CD4-positive, alpha-beta T cell treated with Interleukin-15 for 1 hour (primary cell): ENCODE results near the gene TSC22D1.
"Not testable (repeated sequence)": the region's sequence is repeated elsewhere in the genome, so short reads cannot be mapped to it uniquely, and the experiment has no call there.

Experiments used
- DNase-seq: peaks from one replicate; pipeline ENCODE4 v3.0.0-alpha.2; 2020

Gene TSC22D1

DNA sequence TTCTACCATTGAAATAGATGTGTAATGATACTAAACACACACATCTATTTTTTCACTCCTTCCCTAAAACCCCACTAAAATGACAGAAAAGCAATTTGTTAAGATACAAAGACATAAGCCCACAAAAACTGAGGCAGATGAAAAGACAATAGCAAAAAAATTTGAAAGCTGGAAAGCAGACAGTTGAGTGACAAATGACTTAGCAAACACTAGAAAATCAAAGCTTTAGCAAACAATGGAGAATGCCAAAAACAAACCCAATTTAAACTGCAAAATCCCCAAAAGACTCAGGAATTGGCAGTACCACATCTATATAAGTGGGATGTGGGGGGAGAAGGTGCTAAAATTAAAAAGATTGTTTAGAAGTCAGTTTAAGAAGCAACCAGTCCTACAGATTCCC is 9.5 kb downstream of the TSC22D1 start:
- DNase-seq = no peak

DNA sequence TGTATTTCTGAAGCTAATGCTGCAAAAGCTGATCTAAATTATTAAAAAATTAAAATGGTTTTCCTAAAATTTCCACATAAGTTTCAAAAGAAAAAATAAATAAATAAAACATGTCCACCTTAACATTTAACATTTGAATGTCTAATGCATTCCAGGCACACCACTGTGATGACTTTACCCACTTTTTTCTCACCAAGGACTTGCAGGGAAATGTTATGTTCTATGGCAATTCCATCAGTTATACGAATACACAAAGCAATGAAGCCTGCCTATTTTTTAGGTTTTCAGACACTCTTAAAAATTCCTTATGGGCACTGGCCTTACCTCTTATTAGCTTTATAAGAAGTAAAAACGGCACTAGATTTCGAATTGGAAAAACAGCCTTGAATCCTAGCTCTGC is 10.2 kb downstream of the TSC22D1 start:
- DNase-seq = no peak

DNA sequence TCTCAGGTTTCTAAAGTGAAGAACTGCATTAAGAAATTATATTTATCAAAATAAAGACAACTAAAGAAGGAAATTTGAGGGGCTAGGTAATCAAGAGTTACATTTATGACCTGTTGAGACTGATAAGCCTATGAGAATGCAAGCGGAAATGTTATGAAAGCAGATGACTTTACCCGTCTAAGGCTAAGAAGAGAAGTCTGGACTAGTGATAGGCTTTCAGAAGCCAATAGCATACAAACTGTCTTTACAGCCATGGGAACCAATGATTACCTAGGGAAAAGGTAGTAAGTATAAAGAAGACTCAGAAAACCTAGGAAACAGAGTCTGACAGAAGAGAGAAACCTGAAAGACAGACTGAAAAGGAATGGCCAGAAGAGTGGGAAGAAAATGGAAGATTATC is 11.2 kb downstream of the TSC22D1 start:
- DNase-seq = no peak

DNA sequence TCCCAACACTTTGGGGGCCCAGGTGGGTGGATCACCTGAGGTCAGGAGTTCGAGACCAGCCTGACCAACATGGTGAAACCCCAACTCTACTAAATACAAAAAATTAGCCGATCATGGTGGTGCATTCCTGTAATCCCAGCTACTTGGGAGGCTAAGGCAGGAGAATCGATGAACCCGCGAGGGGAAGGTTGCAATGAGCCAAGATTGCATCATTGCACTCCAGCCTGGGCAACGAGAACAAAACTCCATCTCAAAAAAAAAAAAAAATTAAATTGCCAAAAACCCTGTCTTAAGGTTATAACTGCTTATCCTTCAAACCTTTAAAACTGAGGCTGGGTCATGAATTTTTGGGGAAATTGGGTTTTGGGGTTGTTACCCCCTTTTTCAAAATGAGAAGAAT is 13.3 kb downstream of the TSC22D1 start:
- not testable (repeated sequence) for DNase-seq

DNA sequence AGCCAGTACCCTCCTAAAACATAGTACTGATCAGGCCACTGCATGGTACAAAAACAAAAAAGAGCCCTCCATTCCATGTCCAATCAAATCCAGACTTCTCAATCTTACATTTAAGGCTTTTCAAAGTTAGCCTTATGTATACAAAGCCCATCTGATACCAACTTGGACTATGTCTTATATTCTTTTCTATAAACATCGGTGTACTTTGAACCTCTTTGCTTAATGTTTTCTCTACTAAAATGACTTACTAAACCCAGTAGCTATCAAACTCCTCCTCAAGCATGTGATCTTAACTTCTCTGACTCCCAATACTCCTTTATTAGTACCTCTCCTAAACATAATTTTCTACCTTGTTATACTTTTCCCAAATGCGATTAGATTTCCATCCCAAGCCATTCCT is 14.8 kb downstream of the TSC22D1 start:
- DNase-seq = no peak

DNA sequence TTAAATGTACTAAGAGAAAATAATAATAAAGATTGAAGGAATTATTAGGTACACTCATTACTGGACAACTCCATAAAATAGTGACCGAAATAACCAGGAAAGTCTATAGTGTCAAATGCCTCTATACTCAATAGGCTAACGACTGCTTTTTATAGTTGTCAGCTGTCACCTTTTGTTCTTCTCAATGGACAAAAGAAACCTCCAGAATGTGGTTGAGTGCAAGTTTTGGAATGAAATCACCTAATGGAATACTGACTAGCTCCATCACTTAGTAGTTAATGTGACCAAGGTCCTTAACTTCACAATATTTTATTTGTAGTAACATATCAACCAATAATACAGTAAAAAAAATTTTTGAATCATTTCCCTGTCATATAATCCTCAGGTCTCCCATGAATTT is 18.1 kb downstream of the TSC22D1 start:
- DNase-seq = no peak

DNA sequence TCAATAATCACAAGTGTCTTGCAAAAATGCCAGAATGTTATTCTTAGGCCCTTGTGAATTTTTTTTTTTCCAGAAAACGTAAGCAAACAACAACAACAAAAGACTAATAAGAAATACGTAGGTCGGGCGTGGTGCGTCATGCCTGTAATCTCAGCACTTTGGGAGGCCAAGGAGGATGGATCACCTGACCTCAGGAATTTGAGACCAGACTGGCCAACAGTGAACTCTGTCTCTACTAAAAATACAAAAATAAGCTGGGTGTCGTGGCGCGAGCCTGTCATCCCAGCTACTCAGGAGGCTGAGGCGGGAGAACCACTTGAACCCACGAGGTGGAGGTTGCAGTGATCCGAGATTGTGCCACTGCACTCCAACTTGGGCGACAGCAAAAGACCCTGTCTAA is 20.9 kb downstream of the TSC22D1 start:
- DNase-seq = no peak

DNA sequence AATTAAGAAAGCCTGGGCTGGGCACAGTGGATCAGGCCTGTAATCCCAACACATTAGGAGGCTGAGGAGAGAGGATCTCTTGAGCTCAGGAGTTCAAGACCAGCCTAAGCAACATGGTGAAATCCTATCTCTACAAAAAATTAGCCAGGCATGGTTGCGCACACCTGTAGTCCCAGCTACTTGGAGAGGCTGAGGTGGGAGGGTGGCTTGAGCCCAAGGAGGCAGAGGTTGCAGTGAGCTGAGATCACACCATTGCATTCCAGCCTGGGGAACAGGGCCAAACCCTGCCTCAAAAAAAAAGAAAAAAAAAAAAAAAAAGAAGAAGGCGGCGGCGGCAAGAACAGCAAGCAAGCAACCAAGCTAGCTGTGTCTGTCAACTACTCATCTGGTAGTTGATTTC is 26.7 kb downstream of the TSC22D1 start:
- DNase-seq = no peak

DNA sequence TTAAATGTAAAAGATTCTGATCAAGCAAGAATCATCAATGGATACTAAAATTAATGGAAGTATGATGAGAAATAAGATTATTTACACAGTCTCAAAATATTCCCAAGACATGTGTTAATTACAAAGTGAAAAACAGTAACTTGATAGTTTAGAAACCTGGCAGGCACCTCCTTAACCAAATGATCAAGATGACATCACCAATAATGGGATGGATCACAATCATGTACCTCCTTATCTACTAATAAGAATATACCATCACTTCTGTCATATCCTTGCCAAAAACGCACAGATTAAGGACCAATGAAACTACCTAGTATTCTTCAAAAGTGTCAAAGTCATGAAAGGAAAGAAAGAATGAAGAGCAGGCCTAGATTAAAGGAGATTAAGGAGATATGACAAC is 30.0 kb downstream of the TSC22D1 start:
- no peak for DNase-seq

DNA sequence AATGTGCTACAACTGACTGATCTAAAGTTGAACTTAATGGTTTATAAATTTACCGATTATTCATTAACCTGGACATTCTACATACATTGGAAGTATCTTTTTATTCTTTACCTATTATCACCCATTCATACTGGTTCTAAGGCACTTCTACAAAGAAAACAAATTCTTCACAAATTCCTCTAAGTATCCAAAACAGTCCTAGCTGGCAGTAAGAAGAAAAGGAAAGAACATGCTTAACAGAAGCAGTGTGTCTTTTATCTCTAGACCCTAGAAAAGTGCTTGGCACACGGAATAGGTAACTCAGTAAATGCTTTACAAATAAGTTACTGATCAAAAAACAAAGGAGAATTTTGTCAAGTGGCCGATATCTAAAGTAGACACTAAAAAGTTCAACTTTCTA is 32.8 kb downstream of the TSC22D1 start:
- no peak for DNase-seq

DNA sequence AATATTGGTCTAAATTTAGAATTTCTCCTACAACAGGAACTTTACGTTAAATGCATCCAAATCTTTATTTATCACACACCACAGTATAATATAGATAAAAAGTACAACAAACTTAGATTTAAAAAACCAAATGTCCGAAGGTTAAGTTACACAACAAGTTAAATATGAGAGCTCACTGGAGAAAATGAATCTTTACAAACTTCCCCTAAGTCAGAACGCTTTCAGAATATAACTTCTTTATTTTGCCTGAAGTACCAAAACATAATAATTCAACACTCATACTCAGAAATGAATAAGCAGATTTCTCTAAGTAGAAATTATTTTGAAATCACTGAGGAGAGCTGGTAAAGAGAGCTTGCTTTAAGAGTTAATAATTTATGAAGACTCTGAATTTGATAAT is 33.8 kb downstream of the TSC22D1 start:
- no peak for DNase-seq

DNA sequence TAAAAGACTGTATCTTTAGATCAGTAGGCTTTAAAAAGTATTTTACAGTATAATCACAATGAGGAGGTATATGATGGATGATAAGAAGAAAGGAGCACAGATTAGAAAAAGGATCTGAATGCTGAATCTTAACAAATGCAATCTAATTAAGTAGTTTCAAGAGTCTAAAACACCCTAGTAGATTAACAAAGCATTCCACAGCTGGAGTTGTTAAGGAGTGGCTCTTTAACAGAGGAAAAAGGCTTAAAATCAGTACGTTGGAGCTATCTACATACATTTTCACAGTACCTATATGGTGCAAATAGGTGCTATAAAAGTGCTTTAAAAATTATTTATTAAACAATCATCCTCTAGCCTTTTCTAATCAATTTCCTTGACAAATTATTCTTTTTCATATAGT is 34.5 kb downstream of the TSC22D1 start:
- DNase-seq = no peak

DNA sequence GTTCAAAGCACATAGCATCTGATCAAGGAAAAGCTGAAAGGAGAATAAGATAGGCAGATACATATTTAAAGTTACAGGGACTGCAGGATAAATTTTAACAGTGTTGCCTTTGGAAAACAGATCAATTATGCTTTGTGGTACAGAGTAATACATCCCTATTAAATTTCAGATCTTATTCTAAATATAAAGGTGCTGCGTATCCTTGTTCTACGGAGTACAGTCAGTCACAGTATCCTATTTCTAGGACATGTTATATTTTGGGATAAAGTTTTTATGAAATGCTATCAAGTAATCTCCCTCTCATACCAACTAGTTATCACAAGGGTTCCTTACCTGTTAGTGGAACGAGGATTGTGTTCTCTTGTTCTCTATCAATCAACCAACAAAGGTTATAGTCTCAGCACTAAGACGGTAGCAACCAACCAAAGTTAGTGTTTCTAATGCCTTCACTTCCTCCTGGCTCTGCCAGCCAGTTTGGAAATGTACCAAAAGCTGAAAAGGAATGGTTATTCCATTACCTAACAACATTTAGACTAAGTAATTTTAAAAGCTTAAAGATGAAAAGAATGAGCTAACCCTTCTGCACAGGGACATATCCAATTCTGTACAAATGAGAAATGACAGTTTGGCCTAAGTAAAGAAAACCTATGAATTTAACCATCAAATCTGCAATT is 35.2 kb downstream of the TSC22D1 start:
- DNase-seq = no peak

DNA sequence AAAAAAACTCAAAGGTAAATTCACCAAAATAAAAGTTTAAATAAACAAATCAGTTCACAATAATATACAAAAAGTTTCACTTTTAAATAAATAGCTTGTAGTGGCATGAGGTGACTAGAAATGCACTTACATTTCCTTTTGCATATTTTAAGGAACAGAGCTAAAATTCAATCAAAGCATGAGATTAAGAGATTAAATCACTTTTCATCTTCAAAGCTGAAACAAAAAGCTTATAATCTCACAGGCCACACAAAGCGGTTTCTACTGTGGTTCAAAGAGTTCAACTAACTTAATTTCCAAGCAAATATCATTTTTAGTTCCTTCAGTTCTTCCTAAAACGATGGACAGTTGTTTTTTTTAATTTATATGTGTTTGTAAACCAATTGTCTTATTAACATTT is 38.9 kb downstream of the TSC22D1 start:
- no peak for DNase-seq

DNA sequence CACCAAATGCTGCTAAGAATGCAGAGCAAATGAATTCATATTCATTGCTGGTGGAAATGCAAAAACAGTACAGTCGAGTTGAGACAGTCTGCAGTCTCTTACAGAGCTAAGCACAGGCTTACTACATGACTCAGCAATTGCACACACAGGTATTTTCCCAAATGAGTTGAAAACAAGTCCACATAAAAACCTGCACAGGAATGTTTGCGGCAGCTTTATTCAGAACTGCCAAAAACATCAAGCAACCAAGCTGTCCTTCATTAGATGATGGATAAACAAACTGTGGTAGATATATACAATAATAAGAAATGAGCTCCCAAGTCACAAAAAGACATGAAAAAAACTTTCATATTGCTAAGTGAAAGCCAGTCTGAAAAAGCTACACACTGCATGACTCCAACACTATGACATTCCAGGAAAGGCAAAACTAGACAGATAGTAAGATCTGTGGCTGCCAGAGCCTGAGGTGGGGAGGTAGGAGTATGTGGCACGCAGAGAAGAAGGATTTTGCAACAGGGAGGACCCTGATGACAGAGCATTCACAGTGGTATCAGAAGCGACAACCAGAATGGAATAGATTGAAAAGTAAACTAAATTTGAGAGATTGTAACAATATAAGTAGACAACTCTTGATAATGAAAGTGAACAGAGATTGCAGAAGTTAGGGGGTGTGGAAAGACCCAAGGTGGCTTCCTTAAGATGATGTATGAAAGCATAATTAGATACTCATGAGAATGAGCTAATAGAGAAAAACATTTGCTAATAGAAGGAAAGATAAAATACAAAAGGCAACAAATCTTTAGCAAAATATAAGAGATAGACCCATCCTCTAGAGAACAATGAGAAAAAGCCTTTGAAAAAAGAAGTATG is 52.7 kb downstream of the TSC22D1 start:
- DNase-seq = no peak

DNA sequence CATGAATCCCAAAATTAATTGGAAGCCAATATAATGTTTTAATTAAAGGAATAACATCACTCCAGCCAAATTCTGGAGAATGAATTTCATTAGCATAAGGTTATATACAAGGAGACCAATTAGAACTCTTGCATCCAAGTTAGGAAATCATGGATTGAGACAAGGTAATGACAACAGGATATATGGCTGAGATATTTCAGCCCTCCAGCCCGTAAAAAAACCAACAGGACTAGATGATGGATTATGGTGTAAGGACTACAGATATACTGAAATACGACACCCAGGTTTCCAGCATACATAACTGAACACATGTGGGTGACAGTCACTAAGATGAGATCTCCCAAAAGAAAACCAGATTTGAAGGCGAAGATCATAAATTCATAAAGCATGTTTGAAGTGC is 56.5 kb downstream of the TSC22D1 start:
- DNase-seq = no peak

DNA sequence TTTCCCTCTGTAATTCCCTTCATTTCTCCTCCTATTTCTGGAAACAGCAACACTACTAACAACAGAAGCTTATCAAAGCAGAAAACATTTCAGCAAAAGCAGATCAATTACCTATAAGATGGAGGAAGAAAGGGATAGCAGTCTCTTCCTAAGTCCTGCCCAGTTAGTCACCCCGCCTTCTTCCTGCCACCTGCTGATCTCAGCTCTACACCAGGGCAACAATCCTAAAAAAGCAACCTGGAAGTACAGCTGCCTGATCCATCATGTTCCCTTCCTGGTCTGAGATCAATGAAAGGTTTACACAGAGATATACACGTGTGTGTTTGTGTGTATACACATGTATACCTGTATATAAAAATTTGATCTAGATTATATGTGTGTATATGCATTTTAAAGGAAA is 59.4 kb downstream of the TSC22D1 start:
- no peak for DNase-seq

DNA sequence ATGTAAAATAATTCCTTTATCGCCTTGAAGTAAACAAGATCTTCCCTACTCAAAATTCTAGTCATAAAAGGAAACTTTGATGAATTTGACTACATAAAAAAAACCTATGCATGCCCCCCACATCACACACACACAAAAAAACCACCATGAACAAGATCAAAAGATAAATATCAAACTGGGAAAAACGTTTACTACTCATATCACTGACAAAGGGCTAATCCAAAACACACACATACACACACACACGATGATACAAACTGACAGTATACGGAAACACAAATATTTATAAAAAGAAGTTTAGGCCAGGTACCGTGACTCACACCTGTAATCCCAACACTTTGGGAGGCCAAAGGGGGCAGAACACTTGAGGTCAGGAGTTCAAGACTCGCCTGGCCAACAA is 61.9 kb downstream of the TSC22D1 start:
- no peak for DNase-seq

DNA sequence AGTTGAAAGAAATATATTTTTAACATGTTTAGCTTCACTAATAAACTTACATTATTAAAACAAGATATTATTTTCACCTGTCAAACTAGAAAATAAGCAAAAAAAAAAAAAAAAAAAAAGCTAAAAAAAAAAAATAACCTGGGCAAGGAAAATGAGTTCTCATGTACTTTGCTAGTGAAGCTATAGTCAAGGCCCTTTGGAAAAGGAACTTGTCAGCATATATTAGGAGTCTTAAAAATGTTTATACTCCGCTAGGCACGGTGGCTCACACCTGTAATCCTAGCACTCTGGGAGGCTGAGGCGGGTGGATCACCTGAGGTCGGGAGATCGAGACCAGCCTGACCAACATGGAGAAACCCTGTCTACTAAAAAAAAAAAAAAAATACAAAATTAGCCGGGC is 66.3 kb downstream of the TSC22D1 start:
- not testable (repeated sequence) for DNase-seq

DNA sequence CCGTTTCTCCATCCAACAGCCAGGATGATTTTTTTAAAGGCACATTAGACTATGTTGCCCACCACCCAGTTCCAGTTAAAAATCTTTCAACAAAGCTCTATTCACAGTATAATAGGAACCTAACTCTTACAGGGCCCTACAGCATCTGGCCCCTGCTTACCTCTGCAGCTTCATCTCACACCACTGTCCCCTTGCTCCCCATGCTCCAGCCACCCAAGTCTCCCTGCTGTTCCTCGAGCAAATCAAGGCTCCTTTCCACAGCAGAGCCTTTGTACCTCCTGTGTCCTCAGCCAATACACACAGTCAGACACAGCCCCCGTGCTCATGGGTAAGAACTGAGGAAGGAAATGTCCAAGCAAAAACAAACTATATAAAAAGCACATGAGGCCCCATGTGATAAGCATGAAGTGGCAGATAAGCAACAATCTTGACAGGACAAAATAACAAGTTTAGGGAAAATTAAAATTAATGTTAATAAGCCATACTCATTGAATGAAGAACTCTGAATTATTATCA is 67.5 kb downstream of the TSC22D1 start:
- DNase-seq = no peak

DNA sequence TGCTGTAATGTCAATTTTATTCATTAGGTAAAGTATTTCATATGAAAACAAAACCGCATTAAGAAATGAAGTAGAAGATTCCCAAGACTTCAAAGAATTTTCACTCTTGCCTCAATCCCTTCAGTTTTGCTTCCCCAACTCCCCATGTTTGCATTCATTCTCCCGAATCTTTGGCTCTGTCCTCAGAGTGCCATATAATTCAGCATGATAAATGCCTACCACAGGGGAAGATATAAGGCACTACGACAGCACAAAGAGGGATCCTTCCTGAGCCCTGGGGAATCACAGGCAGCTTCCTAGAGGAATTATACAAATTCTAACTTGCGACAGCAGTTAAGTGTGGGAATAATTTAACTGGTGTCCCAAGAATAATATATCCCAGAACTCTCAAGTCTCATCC is 68.5 kb downstream of the TSC22D1 start:
- no peak for DNase-seq

DNA sequence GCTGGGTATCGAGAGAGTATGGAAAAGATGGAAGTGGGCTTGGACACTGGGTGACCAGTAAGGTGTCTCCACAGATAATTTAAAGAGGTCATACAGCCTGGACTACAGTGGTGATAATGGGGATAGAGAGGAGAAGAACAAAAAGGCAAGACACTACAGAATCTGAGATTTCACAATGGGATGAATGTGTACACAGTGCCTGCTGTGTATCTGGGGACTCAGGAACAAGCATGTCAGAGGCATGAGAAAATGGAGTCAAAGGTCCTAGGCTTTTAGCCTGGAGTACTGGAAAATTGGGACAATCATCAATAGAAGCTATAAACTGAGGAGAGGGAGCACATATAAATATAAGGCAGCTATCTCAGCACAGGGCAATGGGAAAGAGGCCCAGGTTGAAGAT is 69.4 kb downstream of the TSC22D1 start:
- DNase-seq = no peak

DNA sequence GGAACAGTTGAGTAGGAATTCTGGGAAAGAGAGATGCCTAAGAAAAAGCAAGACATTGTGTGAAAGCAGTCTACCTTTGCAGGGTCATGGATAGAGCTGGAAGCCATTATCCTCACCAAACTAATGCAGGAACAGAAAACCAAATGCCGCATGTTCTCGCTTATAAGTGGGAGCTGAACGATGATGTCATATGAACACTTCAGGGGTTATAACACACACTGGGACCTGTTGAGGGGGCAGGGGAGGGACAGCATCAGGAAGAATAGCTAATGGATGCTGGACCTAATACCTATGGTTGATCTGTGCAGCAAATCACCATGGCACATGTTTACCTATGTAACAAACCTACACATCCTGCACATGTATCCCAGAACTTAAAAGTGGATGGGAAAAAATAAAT is 69.9 kb downstream of the TSC22D1 start:
- DNase-seq = no peak

DNA sequence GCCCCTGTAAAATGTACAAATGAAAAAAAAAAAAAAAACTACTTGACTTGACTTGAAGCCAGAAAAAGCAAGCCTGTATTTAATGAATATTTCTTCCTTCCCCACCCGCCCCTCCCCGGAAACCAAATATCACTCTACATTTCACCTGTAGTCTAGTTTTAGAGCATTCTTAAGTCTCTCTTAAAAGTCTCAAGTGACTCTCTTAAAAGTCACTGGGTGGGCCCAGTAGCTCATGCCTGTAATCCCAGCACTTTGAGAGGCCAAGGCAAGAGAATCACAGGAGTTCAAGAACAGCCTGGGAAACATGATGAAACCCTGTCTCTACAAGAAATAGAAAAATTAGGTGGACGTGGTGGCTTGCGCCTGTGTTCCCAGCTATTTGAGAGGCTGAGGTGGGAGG is 72.0 kb downstream of the TSC22D1 start:
- DNase-seq = no peak

DNA sequence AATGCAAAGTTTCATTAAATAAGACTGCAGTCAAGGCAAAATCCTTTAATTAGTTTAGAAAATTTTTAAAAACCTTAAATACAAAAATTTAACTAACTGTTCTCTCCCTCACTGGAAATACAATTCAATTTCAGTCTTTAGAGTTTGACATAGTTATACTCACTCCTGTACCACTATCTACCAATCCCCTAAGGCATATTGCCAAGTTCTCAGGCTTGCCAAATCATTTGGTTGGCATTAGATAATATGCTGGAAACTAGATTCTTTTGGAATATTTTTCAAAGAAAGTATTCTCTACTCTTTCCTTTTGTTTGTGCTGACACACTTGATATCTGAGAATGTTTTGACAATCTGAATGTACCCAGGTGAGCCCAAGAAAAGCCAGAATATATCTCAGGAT is 77.2 kb downstream of the TSC22D1 start:
- no peak for DNase-seq
